HK-2 (cell line): ENCODE results near the gene CCT6B.
A peak's percentile ranks its signal among the peaks of the same experiment; 100 is the strongest.
"Not testable (repeated sequence)": the region's sequence is repeated elsewhere in the genome, so short reads cannot be mapped to it uniquely, and the experiment has no call there.

Experiments
- DNase-seq: peaks from one replicate; pipeline ENCODE4 v3.0.0-alpha.2; 2018; ENCODE audit not compliant: unreplicated experiment

Gene CCT6B

DNA sequence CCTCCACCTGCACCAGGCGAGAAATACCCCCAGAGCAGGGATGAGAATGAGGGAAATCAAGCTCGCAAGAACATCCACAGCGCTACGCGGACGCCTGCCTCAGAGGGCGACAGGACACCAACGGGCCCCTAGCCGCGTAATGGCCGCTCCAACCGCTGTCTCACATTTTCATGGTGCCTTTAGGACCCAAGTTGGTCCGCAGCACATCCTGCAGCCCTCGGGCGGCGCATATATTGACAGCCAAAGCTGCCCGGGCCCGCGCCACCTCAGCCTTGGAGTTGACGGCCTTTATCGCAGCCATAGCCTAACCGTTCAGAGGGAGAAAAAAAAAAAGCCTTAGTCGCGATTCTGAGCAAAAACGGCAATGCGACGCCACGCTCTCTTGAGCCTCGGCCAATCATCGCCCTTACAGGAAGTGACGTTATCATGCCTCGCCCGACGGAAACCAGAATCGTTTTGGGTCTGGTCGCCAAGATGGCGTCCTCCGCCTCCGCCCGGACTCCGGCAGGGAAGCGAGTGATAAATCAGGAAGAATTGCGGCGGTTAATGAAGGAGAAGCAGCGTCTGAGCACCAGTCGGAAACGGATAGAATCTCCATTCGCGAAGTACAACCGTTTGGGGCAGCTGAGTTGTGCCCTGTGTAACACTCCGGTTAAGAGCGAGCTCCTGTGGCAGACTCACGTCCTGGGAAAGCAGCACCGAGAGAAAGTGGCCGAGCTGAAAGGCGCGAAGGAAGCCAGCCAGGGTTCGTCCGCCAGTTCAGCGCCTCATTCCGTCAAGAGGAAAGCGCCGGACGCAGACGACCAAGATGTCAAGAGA lies at the start of gene CCT6B, which contains the start of gene ZNF830:
CCT6B (minus strand) TSS at position 368 of the 819 bp plus-strand sequence; CDS start at position 301, 67 bp downstream.
ZNF830 (plus strand) TSS at position 448 of the 819 bp plus-strand sequence; CDS start at position 475, 27 bp downstream.
- peak; percentile 88 for DNase-seq

GRCh38 chr17:35010093-35010492 lies 48.8 kb upstream of the CCT6B start:
- no peak for DNase-seq

DNA sequence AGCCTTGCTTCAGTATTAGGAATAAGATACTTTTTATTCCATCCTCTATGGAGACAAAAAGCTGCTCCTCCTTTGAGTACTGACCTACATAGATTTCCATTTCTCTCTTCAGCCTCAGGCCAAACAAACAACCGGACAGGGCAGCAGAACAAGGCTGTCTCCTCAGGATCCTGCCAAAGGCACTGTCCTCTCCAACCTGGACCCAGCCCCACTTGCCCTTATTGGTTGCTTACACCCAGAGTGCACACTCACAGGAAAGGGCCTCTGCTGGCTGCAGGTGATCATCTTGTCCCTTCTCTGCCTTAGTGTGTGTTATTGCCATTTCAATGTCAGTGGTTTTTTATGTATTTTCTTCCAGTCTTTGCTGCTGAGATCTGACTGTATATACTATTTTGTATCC lies 45.7 kb upstream of the CCT6B start:
- no peak for DNase-seq

- DNase-seq = no peak
These were observed 45.1 kb upstream of the CCT6B start for GRCh38 chr17:35006345-35006744.

GRCh38 chr17:35003778-35004177 lies 42.5 kb upstream of the CCT6B start:
- no peak for DNase-seq

DNA sequence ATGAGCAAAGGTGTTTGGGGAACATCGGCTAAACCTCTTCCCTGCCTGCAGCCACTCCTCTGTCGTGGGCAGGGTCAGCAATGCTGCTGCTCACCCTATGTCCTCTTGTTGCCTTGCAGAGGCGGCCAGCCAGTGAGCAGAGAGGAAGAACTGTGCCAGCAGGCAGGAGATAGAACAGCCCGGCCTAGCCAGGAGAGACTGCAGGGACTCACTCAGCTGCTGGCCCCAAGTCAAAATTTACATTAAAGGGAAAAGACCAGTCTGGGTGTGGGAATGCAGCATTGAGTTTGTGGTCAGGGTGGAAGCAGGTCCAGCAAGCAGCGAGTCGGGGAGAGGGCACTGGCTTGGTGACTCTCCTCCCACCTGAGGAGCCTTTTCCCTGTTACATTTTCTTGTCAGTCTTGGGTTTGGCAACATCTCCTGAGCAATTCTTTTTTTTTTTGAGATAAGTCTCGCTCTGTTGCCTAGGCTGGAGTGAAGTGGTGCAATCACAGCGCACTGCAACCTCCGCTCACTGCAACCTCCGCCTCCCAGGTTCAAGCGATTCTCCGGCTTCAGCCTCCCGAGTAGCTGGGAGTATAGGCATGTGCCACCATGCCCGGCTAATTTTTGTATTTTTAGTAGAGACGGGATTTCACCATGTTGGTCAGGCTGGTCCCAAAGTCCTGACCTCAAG lies 41.8 kb upstream of the CCT6B start:
- peak; percentile 40 for DNase-seq

- no peak for DNase-seq
These were observed 40.3 kb upstream of the CCT6B start for GRCh38 chr17:35001549-35001948.

DNA sequence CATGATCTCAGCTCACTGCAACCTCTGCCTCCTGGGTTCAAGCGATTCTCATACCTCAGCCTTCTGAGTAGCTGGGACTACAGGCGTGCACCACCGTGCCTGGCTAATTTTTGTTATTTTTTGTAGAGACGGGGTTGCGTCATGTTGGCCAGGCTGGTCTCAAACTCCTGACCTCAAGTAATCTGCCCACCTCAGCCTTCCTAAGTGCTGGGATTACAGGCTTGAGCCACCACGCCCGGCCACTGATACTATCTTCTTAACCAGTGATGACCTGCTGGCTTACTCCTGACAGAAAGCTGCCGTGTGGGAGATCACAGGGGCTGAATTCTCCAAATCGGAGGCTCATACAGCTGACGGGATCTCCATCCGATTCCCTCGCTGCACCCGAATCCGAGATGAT lies 39.7 kb upstream of the CCT6B start:
- DNase-seq = not testable (repeated sequence)

DNA sequence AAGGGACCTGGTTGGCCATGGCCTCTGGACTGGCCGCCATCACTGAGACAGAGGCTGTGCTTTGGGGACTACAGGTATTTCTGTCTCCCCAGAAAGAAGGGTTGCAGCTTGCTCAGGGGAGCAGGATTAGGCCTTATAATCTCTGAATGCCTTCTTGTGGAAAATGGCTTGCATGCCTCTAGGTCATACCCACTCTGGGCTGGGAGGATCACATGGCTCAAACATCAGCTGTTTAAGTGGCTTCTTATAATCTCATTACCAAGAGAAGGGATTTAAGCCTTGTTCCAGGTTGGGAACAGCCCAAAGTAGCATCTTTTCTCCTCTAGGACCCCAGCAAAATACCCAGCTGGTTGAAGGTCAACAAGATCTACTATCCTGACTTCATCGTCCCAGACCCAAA lies 38.2 kb upstream of the CCT6B start:
- no peak for DNase-seq

GRCh38 chr17:34998205-34998604 lies 36.9 kb upstream of the CCT6B start:
- peak; percentile 76 for DNase-seq

DNA sequence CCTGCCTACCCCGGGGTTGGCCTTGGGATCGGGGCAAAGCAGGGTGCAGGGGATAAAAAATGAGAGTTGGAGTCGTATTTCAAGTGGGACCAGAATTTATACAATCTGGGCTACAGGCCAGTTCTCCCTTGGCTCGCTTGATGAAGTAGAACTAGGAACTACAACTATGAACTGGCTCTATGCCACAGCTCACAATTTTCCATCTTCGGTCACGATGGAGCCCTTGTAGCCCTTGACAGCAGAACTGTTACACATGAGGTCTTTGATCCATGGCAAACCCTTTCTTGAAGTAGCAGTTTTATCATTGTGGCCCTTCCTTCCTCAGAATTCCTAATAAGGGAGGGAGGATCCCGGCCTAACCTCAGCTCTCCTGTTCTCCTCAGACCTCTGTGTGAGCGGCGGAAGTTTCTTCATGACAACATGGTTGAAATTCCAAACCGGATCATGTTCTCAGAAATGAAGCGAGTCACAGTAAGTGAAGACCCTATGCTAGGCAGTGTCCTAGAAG lies 36.1 kb upstream of the CCT6B start:
- no peak for DNase-seq

DNA sequence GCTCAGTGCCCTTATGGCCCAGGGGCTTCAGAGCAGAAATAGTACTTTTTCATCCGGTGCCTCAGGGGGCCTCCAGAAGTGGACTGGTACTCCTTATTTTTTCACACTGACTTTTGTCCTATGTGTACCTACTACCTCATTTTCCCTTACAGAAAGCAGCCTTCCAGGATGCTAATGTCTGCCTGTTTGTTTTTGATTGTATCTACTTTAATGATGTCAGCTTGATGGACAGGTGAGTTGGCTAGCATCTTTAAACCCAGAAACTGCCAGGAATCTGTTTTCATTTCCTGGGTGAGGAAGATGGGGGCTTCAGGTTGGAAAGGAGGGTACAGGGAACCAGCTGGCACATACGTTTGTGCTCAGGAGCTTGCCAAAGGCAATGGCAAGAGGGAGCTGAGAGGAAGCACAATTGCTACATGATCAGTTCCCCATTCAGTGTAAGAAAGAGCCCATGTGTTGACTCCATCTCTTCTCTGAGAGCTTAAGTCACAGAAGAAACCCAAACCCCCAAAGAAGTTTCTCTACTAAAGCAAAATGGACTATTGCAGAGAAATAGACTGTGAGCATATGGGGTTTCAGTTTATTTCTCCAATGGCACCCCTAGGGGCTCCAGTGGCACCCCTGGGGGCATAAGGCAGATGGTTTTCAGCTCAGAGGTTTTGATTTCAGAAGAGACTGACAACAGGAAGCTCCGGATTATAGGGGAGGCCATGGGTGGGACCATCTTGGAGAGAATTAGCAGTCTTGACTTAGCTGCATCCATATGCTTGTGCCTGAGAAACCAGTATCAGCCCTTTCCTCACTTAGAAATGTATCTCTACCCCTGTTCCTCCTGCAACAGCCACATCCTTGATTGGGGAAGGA lies 35.4 kb upstream of the CCT6B start:
- no peak for DNase-seq

- DNase-seq = no peak
These were observed 31.8 kb upstream of the CCT6B start for GRCh38 chr17:34993031-34993430.

DNA sequence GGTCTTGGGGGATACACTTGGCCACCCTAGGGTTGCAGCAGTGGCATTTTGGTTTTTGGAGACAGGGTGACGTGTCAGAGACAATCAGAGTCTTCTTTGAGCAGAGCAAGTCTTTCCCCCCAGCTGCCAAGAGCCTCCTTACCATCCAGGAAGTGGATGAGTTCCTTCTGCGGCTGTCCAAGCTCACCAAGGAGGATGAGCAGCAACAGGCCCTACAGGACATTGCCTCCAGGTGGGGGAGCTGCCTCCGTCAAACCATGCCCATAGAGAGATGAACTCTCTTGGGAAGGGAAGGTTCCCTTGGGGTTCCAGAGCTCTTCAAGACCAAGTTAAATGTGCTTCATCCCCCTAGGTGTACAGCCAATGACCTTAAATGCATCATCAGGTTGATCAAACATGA lies 30.3 kb upstream of the CCT6B start:
- DNase-seq = no peak

- DNase-seq = no peak
These were observed 29.7 kb upstream of the CCT6B start for GRCh38 chr17:34990921-34991365.

GRCh38 chr17:34989473-34989872 lies 28.2 kb upstream of the CCT6B start:
- no peak for DNase-seq

DNA sequence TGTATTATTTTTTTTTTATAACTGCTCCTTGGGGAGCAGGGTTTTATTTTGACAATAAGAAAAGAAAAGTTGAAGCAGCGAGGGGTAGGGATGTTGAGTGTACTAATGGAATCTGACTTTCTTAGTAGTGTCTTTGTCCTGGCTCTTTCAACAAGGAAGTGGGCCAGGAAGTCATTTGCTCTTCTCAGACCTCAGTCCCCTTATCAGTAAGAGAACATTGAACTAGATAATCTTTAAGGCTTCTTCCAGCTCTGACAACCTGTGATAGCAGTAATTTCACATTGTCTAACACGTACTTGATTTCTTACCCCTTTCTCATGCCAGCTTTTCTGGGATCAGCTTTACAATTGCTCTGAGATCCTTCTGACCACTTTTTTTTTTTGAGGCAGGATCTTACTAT lies 27.4 kb upstream of the CCT6B start:
- DNase-seq = no peak

DNA sequence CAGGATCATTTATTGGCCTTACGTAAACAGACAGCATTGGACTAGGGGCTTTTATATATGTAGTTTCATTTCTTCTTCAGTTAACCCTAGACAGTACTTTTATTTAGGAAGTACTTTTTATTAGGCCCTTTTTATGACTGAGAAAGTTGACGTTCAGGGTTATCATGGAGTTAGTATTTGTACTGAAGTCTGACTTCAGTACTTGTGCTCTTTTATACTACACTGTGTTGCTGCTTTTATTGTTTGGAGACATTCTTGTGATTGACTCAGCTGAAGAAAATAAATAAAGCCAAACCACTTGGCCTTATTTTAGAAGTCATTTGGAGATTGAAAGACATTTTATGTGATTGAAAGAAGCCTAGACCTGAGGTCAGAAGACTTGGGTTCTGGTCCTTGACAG lies 26.0 kb upstream of the CCT6B start:
- no peak for DNase-seq

DNA sequence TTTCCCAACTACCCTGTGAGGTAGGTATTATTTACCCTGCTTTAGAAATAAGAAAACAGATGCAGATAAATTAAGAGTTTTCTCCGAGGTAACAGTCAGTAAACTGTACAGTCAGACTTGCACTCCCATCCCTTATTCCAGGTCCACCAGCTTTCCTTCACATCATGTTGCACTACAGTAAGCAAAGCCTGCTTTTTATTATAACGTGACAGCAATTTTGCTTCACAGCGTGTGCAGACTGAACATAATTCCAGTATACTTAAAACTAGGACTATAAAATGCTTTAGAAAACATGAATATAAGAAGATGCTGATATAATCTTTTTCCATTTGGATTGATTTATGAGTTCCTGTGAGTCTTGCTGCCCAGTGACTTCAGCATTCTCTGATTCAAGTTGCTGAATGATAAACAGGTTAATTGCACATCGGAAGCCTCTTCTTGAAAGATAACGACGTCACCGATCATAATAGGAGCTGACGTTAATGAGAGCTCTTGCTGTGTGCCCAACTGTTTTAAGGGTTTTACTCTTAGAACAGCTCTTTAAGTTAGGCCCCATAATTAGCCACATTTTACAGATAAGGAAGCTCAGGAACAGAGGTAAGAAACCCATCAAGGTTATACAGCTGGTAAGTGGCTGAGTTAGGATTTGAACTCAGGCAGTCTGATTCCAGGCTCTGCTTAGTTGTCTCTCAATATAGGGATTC lies 20.4 kb upstream of the CCT6B start:
- DNase-seq = no peak

GRCh38 chr17:34980681-34981537 lies 19.6 kb upstream of the CCT6B start:
- peak; percentile 78 for DNase-seq
